HG03060 (cell line): ENCODE results near the gene MACF1.
"Not testable (repeated sequence)": the region's sequence is repeated elsewhere in the genome, so short reads cannot be mapped to it uniquely, and the experiment has no call there.

Experiments used
- ATAC-seq: cut with Tn5 transposase; IDR thresholded peaks from one replicate; pipeline ENCODE4 v1.9.1; 2021; ENCODE audit warnings: low read depth, moderate number of reproducible peaks; ENCODE audit not compliant: unreplicated experiment

MACF1 gene, protein sequence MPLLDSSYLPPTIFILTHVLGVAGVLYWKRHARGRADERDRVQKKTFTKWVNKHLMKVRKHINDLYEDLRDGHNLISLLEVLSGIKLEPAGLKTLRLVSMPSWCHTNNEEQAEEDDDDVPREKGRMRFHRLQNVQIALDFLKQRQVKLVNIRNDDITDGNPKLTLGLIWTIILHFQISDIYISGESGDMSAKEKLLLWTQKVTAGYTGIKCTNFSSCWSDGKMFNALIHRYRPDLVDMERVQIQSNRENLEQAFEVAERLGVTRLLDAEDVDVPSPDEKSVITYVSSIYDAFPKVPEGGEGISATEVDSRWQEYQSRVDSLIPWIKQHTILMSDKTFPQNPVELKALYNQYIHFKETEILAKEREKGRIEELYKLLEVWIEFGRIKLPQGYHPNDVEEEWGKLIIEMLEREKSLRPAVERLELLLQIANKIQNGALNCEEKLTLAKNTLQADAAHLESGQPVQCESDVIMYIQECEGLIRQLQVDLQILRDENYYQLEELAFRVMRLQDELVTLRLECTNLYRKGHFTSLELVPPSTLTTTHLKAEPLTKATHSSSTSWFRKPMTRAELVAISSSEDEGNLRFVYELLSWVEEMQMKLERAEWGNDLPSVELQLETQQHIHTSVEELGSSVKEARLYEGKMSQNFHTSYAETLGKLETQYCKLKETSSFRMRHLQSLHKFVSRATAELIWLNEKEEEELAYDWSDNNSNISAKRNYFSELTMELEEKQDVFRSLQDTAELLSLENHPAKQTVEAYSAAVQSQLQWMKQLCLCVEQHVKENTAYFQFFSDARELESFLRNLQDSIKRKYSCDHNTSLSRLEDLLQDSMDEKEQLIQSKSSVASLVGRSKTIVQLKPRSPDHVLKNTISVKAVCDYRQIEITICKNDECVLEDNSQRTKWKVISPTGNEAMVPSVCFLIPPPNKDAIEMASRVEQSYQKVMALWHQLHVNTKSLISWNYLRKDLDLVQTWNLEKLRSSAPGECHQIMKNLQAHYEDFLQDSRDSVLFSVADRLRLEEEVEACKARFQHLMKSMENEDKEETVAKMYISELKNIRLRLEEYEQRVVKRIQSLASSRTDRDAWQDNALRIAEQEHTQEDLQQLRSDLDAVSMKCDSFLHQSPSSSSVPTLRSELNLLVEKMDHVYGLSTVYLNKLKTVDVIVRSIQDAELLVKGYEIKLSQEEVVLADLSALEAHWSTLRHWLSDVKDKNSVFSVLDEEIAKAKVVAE (N-terminal part only)

DNA sequence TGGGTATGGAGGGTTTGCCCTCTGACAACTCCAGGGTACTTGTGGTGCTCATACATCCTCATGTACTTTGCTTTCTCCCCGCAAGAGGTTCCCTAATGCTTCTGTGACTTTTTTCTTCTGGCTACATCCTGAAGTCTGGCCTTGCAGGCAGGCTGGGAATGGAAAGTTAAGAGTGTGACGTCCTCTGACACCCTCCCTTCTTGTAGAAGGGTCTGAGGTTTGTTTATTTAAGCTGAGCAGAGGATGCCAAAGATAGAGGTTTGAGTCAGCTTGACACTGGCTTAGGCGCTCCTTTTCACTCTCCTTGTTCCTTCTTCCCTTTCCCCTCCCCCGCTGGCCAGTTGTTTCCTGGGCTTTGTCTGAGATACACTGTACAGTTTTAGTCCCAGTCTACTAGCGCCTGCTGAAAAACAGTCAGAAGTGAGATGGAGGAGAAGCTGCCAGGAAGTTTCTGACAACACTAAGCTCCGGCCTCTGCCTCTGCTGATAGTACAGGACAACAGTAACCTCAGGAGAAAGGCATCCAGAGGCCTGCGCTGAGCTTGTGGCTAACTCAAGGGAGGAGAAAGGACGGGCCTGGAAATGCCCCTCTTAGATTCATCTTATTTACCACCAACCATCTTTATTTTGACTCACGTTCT lies at the start of gene MACF1:
Gene MACF1, plus strand, starts transcription at position 255 of the 641 bp plus-strand sequence. Its CDS starts 328 bp downstream, at position 583.
- ATAC-seq = no peak

DNA sequence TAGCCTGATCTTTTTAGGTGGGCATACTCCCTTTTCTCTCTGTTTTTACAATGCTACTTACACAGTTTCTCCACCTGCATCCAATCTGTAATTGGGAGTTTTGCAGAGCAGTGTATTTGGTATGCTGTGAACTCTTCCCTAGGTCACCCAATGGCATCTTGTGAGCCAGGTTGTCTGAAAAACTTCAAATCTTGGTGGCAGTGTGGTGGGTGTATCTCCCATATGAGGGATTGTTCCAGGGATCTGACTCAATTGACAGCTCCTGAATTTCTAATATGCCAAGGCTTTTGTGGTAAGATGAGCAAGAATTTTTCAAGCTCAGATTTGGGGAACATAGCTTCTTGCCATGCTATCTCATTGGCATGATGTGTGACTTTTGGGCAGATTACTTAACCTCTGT lies 47.2 kb upstream of the MACF1 start:
- ATAC-seq = no peak

DNA sequence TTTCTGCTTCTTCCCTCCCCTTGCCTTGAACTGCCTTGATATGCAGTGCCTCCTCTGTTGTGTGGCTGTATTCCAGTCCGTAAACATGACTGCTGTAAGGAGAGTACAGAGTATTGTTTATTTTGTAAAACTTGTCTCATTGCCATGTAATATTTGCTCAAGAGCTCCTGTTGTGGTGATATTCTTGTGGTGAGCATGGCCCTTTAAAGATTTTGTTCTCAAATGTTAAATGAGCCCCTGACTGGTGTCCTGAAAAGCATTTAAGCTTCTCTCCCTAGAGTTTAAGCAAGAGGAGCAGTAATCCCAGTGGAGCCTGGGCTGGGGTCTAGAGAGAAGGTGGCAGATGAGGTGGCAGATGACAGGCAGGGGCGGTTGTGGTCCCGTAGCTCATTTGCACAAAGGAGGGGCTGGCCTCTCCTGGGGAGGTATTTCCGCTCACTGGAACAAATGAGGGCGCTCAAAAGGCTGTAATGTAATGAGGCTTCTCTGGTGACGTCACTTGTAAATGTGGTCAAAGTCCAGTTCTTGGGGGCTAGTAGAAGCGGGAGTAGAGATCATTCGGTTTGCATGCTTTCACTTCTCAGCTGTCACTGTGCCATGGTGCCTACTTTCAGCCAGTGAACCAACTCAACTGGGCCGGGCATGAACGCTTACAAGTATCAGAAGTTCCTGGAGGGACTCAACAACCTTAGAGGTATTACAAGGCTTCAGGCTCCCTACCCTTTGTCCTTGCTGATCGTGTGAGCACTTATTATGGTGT lies 46.0 kb upstream of the MACF1 start:
- no peak for ATAC-seq

DNA sequence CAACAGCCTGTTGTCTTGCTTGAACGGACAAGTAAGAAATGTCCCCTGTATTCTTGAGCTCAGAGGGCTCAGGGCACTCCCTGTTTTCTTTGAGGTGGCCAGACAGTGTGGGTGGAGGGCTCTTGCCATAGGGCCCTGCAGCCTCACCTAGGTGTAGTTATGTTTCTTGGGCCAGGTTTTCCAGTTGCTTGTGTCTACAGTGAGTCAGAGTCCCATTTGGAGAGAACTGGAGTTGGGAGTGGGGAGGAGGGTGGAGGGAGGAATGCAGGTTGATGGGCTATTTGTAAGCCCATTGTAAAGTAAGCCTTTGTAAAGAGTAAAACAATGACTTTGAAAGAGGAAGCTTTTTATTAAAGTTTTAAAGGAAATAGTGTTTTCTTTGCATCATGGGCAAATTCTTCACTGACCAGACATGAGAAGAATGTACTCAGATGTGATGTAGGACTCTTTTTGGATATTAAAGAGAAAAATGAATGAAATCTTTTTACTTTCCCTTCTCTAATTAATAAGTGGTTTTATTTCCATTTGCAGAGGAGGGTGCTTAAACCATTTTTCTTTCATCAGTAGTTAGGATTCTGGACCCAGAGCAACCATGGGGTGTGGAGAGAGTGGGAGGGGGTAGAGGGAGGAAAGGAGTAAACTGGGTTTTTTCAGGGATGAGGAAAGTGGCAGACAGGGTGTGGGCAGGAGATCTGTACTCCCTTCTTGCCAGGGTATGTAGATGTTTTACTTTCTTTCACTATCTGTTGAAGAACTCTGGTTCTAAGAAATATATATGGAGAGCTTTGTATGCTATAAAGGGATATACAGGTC lies 45.1 kb upstream of the MACF1 start:
- ATAC-seq = no peak

DNA sequence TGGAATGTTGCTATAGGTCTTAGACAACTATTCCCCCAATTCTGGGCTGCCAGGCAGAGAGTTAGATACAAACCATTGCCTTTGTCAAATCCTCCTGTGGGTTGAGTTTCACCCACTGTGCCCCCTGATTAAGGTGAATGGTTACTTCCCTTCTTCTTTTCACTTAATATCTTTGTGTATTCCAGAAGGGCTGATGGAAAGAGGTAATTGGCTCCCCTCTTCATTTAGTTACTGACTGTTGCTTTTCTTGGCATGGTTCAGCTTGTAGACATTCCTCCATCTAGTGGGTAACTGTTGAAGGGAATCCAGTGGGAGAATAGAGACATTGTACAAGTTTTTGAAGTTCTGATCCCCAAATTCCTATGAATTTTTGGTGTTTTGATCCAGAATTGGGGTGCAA lies 43.8 kb upstream of the MACF1 start:
- ATAC-seq = no peak

DNA sequence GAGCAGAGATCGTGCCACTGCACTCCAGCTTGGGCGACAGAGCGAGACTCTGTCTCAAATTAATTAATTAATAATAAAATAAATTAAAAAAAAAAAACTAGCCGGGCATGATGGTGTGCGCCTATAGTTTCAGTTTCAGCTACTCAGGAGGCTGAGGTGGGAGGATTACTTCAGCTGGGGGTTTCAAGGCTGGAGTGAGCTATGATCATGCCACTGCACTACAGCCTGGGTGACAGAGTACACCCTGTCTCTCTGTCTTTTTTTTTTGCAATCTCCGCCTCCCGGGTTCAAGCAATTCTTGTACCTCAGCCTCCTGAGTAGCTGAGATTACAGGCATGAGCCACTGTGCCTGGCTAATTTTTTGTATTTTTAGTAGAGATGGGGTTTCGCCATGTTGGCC lies 42.7 kb upstream of the MACF1 start:
- not testable (repeated sequence) for ATAC-seq

DNA sequence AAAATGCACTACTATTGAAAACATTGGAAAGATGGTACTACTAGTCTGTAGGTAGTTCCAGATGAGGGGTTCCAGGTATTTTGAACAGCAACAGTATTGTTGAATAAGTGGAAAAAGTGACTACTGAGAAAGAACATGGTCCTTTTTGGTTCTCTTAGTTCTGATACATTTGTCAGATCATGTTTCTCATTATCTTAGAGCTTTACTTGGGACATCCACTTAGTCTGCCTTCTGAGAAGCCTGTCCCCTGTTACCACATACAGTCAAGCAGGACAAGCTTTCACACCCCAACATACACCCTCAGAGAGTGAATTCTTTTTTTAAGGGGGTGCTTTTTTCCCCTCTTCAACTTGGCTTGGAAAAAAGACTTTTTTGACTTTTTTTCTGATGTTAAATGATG lies 41.0 kb upstream of the MACF1 start:
- ATAC-seq = no peak

DNA sequence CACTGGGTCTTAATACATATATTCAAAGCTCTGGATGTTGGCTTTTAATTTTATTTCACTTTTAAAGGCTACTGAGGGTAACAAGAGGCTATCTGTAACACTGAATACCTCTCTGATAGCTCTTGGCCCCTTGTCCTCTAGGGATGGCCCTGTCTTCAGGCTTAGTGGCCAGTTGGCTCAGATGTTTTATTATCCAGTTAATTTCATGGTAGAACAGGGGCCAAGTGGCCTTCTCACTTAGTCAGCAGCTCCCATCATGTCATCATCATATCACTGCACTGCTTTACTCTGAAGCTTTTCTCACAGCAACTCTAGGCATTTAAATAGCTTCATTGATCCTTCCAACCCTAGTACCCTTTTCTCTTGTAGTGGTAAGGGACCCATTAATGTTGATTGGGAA lies 40.2 kb upstream of the MACF1 start:
- no peak for ATAC-seq

DNA sequence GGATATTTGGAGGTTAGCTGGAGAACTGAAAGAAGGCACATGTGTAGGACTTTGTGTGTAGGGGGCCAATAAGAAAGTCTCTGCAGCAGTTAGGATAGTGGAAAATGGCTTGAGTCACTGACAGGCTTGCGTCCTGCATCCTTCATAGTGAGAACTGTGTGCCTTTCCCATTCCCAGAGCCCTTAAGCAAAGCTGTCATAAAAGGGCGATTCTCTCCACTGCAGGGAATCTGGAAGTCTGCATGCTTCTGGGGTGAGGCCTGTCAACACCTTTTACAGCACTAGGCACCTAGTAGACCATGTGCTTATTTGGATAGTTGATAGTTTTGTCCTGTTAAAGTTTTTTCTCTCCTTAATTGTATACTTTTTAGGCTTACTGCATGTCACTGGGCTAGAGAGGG lies 39.4 kb upstream of the MACF1 start:
- ATAC-seq = no peak

DNA sequence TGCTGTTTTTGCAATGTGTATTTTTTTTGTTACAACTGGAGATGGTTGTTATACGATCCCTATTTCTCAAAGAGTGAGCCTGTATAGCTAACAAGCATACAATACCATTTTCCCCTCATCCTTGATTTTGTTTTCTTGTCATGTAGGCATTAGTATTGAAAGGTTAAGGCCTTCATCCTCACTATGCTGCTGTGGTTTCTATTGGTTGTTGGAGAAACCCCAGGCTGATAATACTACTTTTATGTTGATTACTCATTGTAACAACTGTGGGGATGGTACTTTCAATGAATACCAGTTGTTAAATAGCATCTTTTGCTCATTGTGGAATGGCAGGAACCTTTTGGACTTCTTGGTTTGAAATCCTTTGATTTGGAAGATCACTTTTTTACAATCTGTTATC lies 39.0 kb upstream of the MACF1 start:
- ATAC-seq = no peak

DNA sequence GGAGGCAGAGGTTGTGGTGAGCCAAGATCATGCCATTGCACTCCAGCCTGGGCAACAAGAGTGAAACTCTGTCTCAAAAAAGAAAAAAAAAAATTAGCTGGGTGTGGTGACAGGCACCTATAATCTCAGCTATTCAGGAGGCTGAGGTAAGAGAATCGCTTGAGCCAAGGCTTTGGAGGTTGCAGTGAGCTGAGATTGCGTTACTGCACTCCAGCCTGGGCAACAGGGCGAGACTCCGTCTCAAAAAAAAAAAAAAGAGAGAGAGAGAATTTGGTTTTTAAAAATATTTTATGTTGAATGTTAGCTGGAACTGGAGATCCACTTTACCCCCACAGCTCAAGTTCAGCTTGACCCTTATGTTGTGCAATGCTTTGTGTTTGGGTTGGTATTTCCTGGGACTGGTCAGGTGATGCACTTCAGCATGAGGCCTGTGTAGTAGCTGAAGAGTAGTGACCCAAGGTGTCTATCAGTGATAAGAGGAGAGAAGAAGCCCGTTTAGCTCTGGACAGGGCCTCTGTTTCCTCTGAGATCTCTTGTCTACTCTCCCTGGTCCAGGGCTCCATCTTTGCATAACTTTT lies 36.8 kb upstream of the MACF1 start:
- no peak for ATAC-seq

DNA sequence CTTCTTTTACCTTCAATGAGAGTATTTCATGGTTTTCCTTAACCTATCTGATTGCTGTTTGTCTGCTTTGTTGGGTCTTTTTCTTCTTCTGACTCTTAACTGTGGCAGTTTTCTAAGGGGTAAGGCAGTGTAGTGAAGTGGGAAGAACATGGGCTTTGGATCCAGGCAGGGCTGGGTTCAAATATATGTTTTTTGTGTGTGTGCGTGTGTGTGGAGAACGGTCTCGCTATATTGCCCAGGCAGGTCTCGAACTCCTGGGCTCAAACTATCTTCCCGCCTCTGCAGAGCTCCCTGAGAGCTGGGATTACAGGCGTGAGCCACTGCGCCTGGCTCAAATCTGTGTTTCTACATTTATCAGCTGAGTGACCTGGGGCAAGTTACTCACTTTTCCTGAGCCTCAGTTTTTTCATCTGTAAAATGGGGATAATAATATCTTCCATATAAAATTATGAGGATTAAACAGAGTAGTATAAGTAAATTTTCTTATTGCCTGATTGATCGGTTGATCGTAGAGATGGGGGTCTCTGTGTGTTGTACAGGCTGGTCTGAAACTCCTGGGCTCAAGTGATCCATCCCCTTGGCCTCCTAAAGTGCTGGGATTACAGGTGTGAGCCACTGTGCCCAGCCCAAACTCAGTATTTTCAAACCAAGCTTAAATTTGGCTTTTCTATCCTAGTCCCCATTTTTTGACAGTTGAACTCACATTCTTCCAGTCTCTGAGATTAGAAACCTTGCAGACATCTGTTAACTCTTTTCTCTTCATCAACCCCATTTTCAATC lies 36.0 kb upstream of the MACF1 start:
- no peak for ATAC-seq

DNA sequence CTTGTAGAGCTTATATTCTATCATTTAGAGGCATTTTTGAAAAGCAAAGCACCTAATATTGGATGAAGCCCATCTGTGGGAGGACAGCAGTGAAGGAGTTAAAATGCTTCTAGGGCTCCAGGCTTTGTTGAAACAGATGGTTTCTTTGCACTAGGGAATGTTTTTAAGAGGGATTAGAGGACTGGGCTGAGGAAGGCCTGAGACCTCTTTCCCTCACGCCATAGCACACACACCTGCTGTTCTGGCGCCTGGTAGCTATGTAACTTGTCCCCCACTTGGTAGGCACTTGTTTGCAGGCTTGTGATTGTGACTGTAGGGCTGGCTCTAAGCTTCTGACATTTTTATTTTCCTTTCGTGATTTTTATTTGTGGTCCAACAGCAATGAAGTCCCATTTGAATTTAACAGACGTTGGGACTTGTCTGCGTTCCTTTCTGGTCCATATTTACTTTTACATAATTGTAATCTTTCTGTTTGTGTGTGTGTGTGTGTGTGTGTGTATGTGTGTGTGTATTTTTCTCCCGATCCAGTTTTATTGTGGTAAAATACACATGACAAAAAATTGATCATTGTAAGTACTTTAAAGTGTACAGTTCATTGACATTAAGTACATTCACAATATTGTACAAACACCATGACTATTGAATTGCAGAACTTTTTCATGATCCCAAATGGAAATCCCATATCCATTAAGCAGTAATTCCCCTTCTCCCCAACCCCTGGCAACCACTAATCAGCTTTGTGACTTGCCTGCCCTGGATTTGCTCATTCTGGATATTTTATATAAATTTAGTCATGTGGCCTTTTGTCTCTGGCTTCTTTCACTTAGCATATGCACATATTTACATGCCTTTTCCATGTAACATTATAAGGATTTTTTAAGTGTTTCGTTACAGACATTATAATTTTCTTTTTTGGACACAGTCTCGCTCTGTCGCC lies 33.5 kb upstream of the MACF1 start:
- ATAC-seq = no peak

DNA sequence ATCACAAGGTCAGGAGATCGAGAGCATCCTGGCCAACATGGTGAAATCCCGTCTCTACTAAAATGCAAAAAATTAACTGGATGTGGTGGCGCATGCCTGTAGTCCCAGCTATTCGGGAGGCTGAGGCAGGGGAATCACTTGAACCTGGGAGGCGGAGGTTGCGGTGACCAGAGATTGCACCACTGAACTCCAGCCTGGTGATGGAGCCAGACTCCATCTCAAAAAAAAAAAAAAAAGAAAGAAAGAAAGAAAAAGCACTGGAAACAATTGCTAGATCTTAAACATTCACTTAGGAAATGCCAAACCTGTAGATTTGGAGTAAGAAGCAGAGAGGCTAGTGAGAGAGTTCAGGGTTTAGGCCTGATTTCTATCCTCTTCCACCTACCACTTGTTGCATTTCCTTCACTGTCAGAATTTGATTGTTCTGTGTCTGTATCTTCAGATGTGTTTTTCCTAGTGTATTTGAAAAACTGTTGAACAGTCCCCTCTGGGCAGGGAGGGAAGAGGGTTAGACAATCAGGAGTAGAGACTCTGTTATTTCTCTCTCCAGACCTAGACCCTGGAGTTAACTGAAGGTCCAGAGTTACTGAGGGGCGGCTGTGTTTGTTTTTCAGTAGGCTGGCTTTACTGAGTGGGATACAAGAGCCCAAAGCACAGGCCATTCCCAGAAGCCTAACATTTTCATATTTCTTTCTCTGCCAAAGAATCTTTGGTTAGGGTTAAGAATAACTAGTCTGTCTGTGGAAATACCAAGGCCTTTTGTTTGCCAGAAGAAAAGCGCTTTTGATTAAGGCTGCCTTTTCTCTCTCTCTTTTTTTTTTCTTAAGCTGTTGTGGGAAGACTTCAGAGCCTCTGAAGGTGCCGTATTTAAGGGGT lies 31.1 kb upstream of the MACF1 start:
- ATAC-seq = no peak

DNA sequence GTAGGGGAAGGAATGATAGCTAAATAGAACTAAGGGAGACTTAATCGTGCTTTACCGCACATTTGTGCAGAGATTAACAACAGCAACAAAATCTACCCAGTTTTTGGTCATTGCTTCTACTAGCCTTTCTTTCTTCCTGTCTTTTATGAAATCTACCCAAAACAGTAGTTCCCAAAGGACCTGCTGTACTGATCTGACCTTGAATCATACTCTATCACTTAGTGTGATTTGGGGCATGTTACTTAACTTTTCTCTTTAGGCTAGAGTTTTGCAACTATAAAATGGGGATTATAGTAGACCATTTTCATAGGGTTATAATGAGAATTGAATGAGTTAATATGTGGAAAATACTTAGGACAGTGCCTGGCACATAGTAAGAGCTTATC lies 30.5 kb upstream of the MACF1 start:
- no peak for ATAC-seq
